ENCODE results near the gene NMD3. TPM values are rescaled to one million over a fixed set of nuclear protein-coding genes. Genes with fewer than 3 reads are reported as not detected.

NMD3 gene
- total and polyA plus RNA-seq, 4 donors: 18.7 to 64.1 (median 33.2) TPM

- H3K9me3 ChIP-seq (ENCODE audit: control insufficient read depth in 4 of 4, insufficient read depth in 3 of 4, low read length in 3 of 4): peaks cover 0 to 6% (median 0%) of the 10 kb centered on the region in 4 donors
- TF ChIP-seq CTCF (IDR thresholded peaks at IDR 0.05; ENCODE audit: control extremely low read depth, extremely low read depth): no peak
- WGBS, 2 donors: 94% methylated on average over 5 of the region's 5 CpGs
- H3K27ac ChIP-seq (ENCODE audit: low read depth in 1 of 2, low read length in 1 of 2): no peak overlapping the region
- ATAC-seq (ENCODE audit: insufficient read depth, low FRiP score) (no peak), DNase-seq (no peak)
- no peak overlapping the region for H3K4me3 ChIP-seq
- H3K4me1 ChIP-seq (ENCODE audit: control insufficient read depth in 5 of 5, insufficient read depth in 5 of 5, low read length in 5 of 5): peaks cover 0 to 10% (median 0%) of the 10 kb centered on the region in 5 donors
- H3K36me3 ChIP-seq (ENCODE audit: control insufficient read depth in 4 of 4, insufficient read depth in 4 of 4, low read length in 4 of 4): peaks cover 4 to 18% (median 6%) of the 10 kb centered on the region in 4 donors
- H3K27me3 ChIP-seq (ENCODE audit: control insufficient read depth in 3 of 3, insufficient read depth in 3 of 3, low read length in 2 of 3): no peaks in the 10 kb centered on the region
- H3K9ac ChIP-seq (ENCODE audit: insufficient read depth in 1 of 2, low read length in 2 of 2): no peak overlapping the region
Measured at GRCh38 chr3:161265916-161266571, 44.9 kb downstream of the NMD3 start.

- no peak for ATAC-seq (ENCODE audit: insufficient read depth, low FRiP score)
- WGBS, 2 donors: 15 to 31% methylated on average over 1 of the region's 1 CpG
- H3K9ac ChIP-seq (ENCODE audit: insufficient read depth in 1 of 2, low read length in 2 of 2): no peak overlapping the region
- peak; percentile 56 to 93 (median 92) for DNase-seq
- peaks cover 0 to 3% (median 0%) of the 10 kb centered on the region in 4 donors for H3K9me3 ChIP-seq (ENCODE audit: control insufficient read depth in 4 of 4, insufficient read depth in 3 of 4, low read length in 3 of 4)
- TF ChIP-seq CTCF (IDR thresholded peaks at IDR 0.05; ENCODE audit: control extremely low read depth, extremely low read depth): no peak
- H3K27me3 ChIP-seq (ENCODE audit: control insufficient read depth in 3 of 3, insufficient read depth in 3 of 3, low read length in 2 of 3): no peaks in the 10 kb centered on the region
- peaks cover 4 to 23% (median 6%) of the 10 kb centered on the region in 4 donors for H3K36me3 ChIP-seq (ENCODE audit: control insufficient read depth in 4 of 4, insufficient read depth in 4 of 4, low read length in 4 of 4)
- H3K4me1 ChIP-seq (ENCODE audit: control insufficient read depth in 5 of 5, insufficient read depth in 5 of 5, low read length in 5 of 5): peaks cover 0 to 15% (median 2%) of the 10 kb centered on the region in 5 donors
- no peak overlapping the region for H3K4me3 ChIP-seq
- H3K27ac ChIP-seq (ENCODE audit: low read depth in 1 of 2, low read length in 1 of 2): no peak overlapping the region
Measured at GRCh38 chr3:161266731-161267150, 45.6 kb downstream of the NMD3 start.

GRCh38 chr3:161267646-161268045 is 46.5 kb downstream of the NMD3 start:
- H3K36me3 ChIP-seq (ENCODE audit: control insufficient read depth in 4 of 4, insufficient read depth in 4 of 4, low read length in 4 of 4): peaks cover 4 to 24% (median 6%) of the 10 kb centered on the region in 4 donors
- no peak for ATAC-seq (ENCODE audit: insufficient read depth, low FRiP score)
- H3K27ac ChIP-seq (ENCODE audit: low read depth in 1 of 2, low read length in 1 of 2): no peak overlapping the region
- DNase-seq: no peak
- TF ChIP-seq CTCF (IDR thresholded peaks at IDR 0.05; ENCODE audit: control extremely low read depth, extremely low read depth): no peak
- peaks cover 0 to 3% (median 0%) of the 10 kb centered on the region in 4 donors for H3K9me3 ChIP-seq (ENCODE audit: control insufficient read depth in 4 of 4, insufficient read depth in 3 of 4, low read length in 3 of 4)
- H3K4me1 ChIP-seq (ENCODE audit: control insufficient read depth in 5 of 5, insufficient read depth in 5 of 5, low read length in 5 of 5): peaks cover 0 to 16% (median 2%) of the 10 kb centered on the region in 5 donors
- no peak overlapping the region for H3K4me3 ChIP-seq
- no peak overlapping the region for H3K9ac ChIP-seq (ENCODE audit: insufficient read depth in 1 of 2, low read length in 2 of 2)
- H3K27me3 ChIP-seq (ENCODE audit: control insufficient read depth in 3 of 3, insufficient read depth in 3 of 3, low read length in 2 of 3): no peaks in the 10 kb centered on the region
- 71 to 72% methylated on average over 3 of the region's 3 CpGs for WGBS, 2 donors
